GM18508 (cell line): ENCODE measurements around the gene MYO7A.

Experiments
- ATAC-seq: cut with Tn5 transposase; IDR thresholded peaks from one replicate; pipeline ENCODE4 v1.9.1; 2021; ENCODE audit warnings: moderate number of reproducible peaks; ENCODE audit not compliant: insufficient read depth, unreplicated experiment

MYO7A gene

GRCh38 chr11:77126156-77126775, 1.8 kb upstream of the MYO7A start:
- no peak for ATAC-seq

- ATAC-seq = no peak
These were observed 1.2 kb upstream of the MYO7A start for GRCh38 chr11:77126861-77127234.

- no peak for ATAC-seq
These were observed 673 bp upstream of the MYO7A start for GRCh38 chr11:77127235-77127911.

GRCh38 chr11:77129069-77129841, 1.2 kb downstream of the MYO7A start:
- ATAC-seq = no peak

GRCh38 chr11:77129842-77130756, 2.1 kb downstream of the MYO7A start:
- ATAC-seq = no peak

- no peak for ATAC-seq
These were observed 2.9 kb downstream of the MYO7A start for GRCh38 chr11:77130763-77131513.

- ATAC-seq = no peak
These were observed 3.5 kb downstream of the MYO7A start for GRCh38 chr11:77131560-77131959.

- no peak for ATAC-seq
These were observed 7.0 kb downstream of the MYO7A start for GRCh38 chr11:77135069-77135468.

GRCh38 chr11:77136074-77136473, 8.0 kb downstream of the MYO7A start:
- no peak for ATAC-seq

GRCh38 chr11:77136784-77137420, 8.9 kb downstream of the MYO7A start:
- ATAC-seq = no peak

- ATAC-seq = no peak
These were observed 9.4 kb downstream of the MYO7A start for GRCh38 chr11:77137421-77137820.

GRCh38 chr11:77138106-77138649, 10.1 kb downstream of the MYO7A start:
- no peak for ATAC-seq

- ATAC-seq = no peak
These were observed 11.2 kb downstream of the MYO7A start for GRCh38 chr11:77139201-77139600.

GRCh38 chr11:77140231-77140851, 12.3 kb downstream of the MYO7A start:
- ATAC-seq = no peak

GRCh38 chr11:77141034-77141433, 13.0 kb downstream of the MYO7A start:
- no peak for ATAC-seq

- ATAC-seq = no peak
These were observed 13.4 kb downstream of the MYO7A start for GRCh38 chr11:77141475-77141874.

GRCh38 chr11:77142091-77142975, 14.3 kb downstream of the MYO7A start:
- no peak for ATAC-seq
